OCI-LY1 (cell line): ENCODE measurements around the gene HNRNPLL.

Experiments used
- H2AFZ ChIP-seq: fragments of 200-600 bp; sonication (generic), shearing (Covaris generic); 2 replicates; pipeline ENCODE4 v1.6.0; 2014; ENCODE audit warnings: antibody characterized with exemption, mild to moderate bottlenecking, low read length
- H3F3A ChIP-seq: fragments of 200-600 bp; sonication (generic), shearing (Covaris generic); 2 replicates; pipeline ENCODE4 v1.6.0; 2014; ENCODE audit warnings: mild to moderate bottlenecking, antibody characterized with exemption, low read length, moderate library complexity; ENCODE audit not compliant: insufficient read depth
- H3K27ac ChIP-seq: fragments of 200-600 bp; sonication (generic); 2 replicates; pipeline ENCODE4 v1.5.1; 2014; ENCODE audit warnings: low read length, mixed run types, mild to moderate bottlenecking, low read depth; ENCODE audit not compliant: poor library complexity, severe bottlenecking
- H3K27me3 ChIP-seq: fragments of 200-600 bp; sonication (generic); 2 replicates; pipeline ENCODE4 v1.6.0; 2014; ENCODE audit warnings: antibody characterized with exemption, mild to moderate bottlenecking, low read length, moderate library complexity; ENCODE audit not compliant: insufficient read depth
- H3K36me3 ChIP-seq: fragments of 200-600 bp; sonication (generic); 2 replicates; pipeline ENCODE4 v1.6.1; 2014; ENCODE audit warnings: mild to moderate bottlenecking, antibody characterized with exemption, low read length, moderate library complexity, mixed read lengths; ENCODE audit not compliant: insufficient read depth
- H3K4me1 ChIP-seq: fragments of 200-600 bp; sonication (generic); 2 replicates; pipeline ENCODE4 v1.5.1; 2014; ENCODE audit warnings: mild to moderate bottlenecking, low read length, moderate library complexity; ENCODE audit not compliant: insufficient read depth, severe bottlenecking
- H3K4me2 ChIP-seq: fragments of 200-600 bp; sonication (generic), shearing (Covaris generic); 2 replicates; pipeline ENCODE4 v1.6.1; 2014; ENCODE audit warnings: low read length
- H3K4me3 ChIP-seq: fragments of 200-600 bp; sonication (generic); 2 replicates; pipeline ENCODE4 v1.5.1; 2014; ENCODE audit warnings: low read length, low read depth, mild to moderate bottlenecking, mixed read lengths; ENCODE audit not compliant: poor library complexity, severe bottlenecking
- H3K79me2 ChIP-seq: fragments of 200-600 bp; shearing (Covaris generic); 2 replicates; pipeline ENCODE4 v1.6.1; 2016; ENCODE audit warnings: mixed run types, low read length, mixed read lengths; ENCODE audit not compliant: insufficient read depth
- H3K9ac ChIP-seq: fragments of 200-600 bp; sonication (generic), shearing (Covaris generic); 2 replicates; pipeline ENCODE4 v1.6.1; 2014; ENCODE audit warnings: mild to moderate bottlenecking, low read length, mixed read lengths
- H3K9me2 ChIP-seq: fragments of 200-600 bp; sonication (generic), shearing (Covaris generic); 2 replicates; pipeline ENCODE4 v1.6.1; 2014; ENCODE audit warnings: low read depth, mild to moderate bottlenecking, low read length, mixed read lengths
- H3K9me3 ChIP-seq: fragments of 200-600 bp; shearing (Covaris generic); 2 replicates; pipeline ENCODE4 v1.6.1; 2014; ENCODE audit warnings: low read length, mixed read lengths
- H4K20me1 ChIP-seq: fragments of 200-600 bp; sonication (generic), shearing (Covaris generic); 2 replicates; pipeline ENCODE4 v1.6.0; 2016; ENCODE audit warnings: mild to moderate bottlenecking, low read length; ENCODE audit not compliant: insufficient read depth
- CTCF ChIP-seq: fragments of 200-600 bp; sonication (generic), shearing (Covaris generic); IDR thresholded peaks from 2 replicates; pipeline ENCODE4 v1.5.1; 2017; ENCODE audit warnings: mild to moderate bottlenecking, antibody characterized with exemption, low read length, moderate library complexity, mixed read lengths
- EZH2 ChIP-seq: fragments of 200-600 bp; sonication (generic), shearing (Covaris generic); IDR thresholded peaks from 2 replicates; pipeline ENCODE4 v1.8.0; 2017; ENCODE audit warnings: borderline replicate concordance, mixed run types, mild to moderate bottlenecking, antibody characterized with exemption, low read length, moderate library complexity, mixed read lengths

HNRNPLL gene

GRCh38 chr2:38605298-38605830, 2.6 kb upstream of the HNRNPLL start:
- Histone ChIP-seq H3K79me2 (no peaks in the 10 kb centered on the region), H3K9me2 (no peaks in the 10 kb centered on the region), H3F3A (no peaks in the 10 kb centered on the region), H3K4me1 (peaks cover 27% of the 10 kb centered on the region), H3K36me3 (no peaks in the 10 kb centered on the region), H3K4me3 (no peak overlapping the region), H2AFZ (no peak overlapping the region), H3K27ac (no peak overlapping the region), H3K4me2 (no peak overlapping the region), H3K27me3 (no peaks in the 10 kb centered on the region; the same call in 1 of the 2 replicates), H4K20me1 (no peaks in the 10 kb centered on the region), H3K9ac (no peak overlapping the region), H3K9me3 (peaks cover 3% of the 10 kb centered on the region; the same call in 1 of the 2 replicates)
- no peak for TF ChIP-seq EZH2

DNA sequence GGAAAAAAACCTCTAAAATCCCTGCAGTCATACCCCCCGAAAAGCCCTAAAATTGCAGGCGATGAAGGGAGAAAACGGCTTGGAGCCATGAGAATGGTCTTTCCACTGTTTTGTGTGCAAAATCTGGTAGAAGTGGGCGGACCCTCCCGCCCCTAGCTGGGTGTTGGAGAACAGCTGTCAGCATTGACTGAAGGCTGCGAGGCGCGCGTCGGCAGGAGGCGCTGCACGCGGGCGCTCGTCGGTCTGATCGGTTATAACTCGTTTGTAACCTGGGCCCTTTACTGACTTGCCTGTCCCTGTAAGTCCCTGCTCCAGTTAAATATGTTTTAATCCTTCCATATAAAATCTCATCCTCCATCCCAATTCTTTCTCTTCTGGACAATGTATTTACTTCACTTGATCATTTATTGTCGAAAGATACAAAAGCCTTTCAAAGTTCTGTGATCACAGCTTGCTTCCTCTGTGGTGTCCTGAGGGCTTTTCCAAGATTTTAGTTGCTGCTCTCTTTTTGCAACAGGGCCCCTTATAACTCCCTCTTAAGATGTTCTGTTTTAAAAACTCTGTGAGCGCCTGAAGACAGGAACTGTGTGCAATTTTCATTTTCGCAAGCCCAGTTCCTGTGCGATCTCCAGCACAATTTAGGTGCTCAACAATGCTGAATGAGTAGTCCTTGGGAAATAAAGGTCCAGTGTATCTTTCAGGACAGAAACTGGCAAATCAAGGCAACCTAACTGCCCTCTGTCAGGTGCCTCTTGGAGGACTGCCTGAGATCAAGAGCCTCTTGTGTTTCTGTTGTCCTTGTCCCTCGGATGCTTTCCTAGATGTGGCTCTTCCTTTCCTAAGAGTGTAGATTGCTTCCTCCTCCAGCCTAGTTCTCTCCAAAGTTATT, 918 bp upstream of the HNRNPLL start:
- TF ChIP-seq EZH2 (no peak), CTCF (peak; percentile 96)
- Histone ChIP-seq H3K9me2 (no peaks in the 10 kb centered on the region), H2AFZ (peak overlapping the region; percentile 73), H3K27ac (no peak overlapping the region), H3K4me3 (peak overlapping the region; percentile 70), H3K4me1 (peaks cover 27% of the 10 kb centered on the region), H3K79me2 (no peaks in the 10 kb centered on the region), H4K20me1 (no peaks in the 10 kb centered on the region), H3K27me3 (no peaks in the 10 kb centered on the region; the same call in 1 of the 2 replicates), H3K9me3 (peaks cover under 1% of the 10 kb centered on the region; the same call in 1 of the 2 replicates), H3K36me3 (no peaks in the 10 kb centered on the region), H3F3A (no peaks in the 10 kb centered on the region), H3K9ac (peak overlapping the region; percentile 53; the same call in 1 of the 2 replicates), H3K4me2 (peak overlapping the region; percentile 91)

DNA sequence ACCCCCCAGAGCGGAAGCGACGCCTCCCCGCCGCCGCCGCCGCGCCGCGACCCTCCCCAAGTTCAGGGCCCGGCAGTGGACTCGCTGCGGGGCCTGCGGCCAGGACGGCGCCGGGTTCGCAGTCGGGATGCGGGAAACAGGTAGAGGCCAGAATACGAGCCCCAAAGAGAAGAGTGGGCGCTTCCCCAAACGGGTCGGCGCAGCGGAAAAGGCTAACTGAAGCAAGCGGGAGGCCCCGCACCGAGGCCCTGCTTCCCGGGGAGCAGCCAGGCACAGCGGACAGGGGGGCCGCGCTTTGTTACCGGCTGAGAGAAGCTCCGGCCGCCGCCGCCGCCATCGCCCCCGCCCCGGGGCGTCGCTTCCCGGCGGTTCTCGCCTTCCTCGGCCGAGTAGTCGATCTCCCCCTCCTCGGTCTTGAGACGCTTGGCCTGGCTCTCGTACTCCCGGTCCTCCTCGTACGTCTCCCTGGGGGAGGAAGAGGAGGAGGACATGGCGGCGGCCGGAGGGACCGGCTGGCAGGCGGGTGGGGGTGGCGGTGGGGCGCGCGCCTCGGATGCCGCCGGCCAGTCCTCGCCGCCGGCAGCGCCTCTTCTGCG, 494 bp downstream of the HNRNPLL start:
- Histone ChIP-seq H3K4me2 (peak overlapping the region; percentile 91), H3K4me3 (peak overlapping the region; percentile 70), H3K27me3 (no peaks in the 10 kb centered on the region), H3K9ac (peak overlapping the region; percentile 53), H3K27ac (no peak overlapping the region), H2AFZ (0 out of 2 replicates have a peak overlapping the region, but pooled peaks have one; percentile 2), H4K20me1 (no peaks in the 10 kb centered on the region), H3K79me2 (no peaks in the 10 kb centered on the region), H3K36me3 (no peaks in the 10 kb centered on the region), H3K9me3 (no peaks in the 10 kb centered on the region), H3K9me2 (no peaks in the 10 kb centered on the region), H3F3A (no peaks in the 10 kb centered on the region), H3K4me1 (peaks cover 18% of the 10 kb centered on the region)
- TF ChIP-seq CTCF (no peak), EZH2 (no peak)
